T-helper 2 cell treated with Interferon-gamma antibody and Interleukin-4, amounts not matched to agents 5 μg/mL and 100 μg/mL, for 36 hours (primary cell): ENCODE measurements around the gene QKI.

Source experiments
- DNase-seq: peaks from one replicate; pipeline ENCODE4 v3.0.0; 2021; ENCODE audit warnings: low spot score
- H3K27ac Mint-ChIP-seq: one replicate; pipeline ENCODE4 v1.8.0; 2021; ENCODE audit warnings: mild to moderate bottlenecking, mixed read lengths
- H3K27me3 Mint-ChIP-seq: one replicate; pipeline ENCODE4 v1.8.0; 2021; ENCODE audit warnings: low read depth, mixed read lengths
- H3K36me3 Mint-ChIP-seq: one replicate; pipeline ENCODE4 v1.8.0; 2021; ENCODE audit warnings: low read depth, mixed read lengths
- H3K4me1 Mint-ChIP-seq: one replicate; pipeline ENCODE4 v1.8.0; 2021; ENCODE audit warnings: low read depth, mixed read lengths
- H3K4me3 Mint-ChIP-seq: one replicate; pipeline ENCODE4 v1.8.0; 2022; ENCODE audit warnings: mild to moderate bottlenecking, moderate library complexity, mixed read lengths
- H3K9me3 Mint-ChIP-seq: one replicate; pipeline ENCODE4 v1.8.0; 2021; ENCODE audit warnings: mixed read lengths

The QKI gene

DNA sequence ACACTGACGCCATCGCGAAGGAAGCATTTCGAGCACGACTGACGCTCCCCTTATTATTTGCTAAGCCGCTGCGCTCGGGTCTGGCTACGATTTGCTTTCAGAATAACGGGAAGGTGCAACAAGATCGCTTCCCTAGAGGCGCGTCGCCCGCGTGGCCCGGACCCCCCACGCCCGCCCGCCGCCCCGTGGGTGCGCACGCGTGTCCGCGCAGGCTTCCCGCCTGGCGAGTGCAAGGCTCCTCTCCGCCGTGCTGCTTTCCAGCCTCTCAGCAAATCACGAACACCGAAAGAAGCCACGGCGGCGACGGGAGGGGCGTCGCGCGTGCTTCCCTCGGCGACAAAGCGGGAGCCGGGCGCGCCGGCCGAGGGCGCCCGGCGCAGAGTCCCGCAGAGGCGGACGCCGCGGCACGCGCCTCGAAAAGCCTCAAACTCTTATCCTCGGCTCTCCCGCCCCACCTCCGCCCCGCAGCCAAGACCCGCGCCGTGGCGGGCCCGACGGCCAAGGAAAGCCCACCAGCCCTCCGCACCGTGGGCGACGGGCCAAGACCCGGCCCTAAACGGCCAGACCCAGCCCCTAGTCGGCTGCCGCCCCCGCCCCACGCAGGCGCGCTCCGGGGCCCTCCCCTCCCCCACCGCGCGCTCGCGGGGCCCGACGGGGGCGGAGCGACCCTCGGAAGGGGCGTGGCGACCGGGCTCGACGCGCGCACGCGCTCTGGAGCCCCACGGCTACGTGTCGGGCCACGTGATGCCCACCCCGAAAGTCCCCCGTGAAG, 987 bp upstream of the QKI start:
- Mint-ChIP-seq H3K4me3 (peak overlapping the region; percentile 84), H3K4me1 (peaks cover 22% of the 10 kb centered on the region), H3K27ac (peak overlapping the region; percentile 94), H3K9me3 (no peaks in the 10 kb centered on the region), H3K27me3 (peaks cover 14% of the 10 kb centered on the region), H3K36me3 (peaks cover 4% of the 10 kb centered on the region)
- DNase-seq, result peak; percentile 91

DNA sequence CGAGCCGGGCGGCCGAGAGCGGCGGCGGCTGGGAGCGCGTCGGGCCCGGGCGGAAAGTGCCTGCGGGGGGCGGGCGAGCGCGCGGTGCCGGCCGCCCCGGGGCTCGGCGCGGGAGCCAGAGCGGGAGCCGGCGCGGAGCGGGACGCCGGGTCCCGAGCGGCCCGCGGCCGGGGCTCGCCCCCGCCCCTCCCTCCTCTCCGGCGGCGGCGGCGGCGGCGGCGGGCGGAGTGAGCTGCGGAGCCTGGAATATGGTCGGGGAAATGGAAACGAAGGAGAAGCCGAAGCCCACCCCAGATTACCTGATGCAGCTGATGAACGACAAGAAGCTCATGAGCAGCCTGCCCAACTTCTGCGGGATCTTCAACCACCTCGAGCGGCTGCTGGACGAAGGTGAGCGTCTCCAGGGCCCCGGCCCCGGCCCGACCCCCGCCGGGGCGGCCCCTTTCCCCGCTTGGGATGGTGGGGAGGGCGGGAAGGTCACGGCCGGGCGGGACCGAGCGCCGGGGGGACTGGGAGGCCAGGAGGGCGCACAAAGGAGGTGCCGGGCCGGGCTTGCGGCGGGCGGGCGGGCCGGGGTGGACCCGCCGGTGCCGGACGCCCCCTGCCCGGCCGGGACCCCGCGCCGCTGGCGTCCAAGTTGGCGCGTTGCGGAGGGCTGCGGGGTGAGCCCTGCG, 565 bp downstream of the QKI start:
- peaks cover 34% of the 10 kb centered on the region for H3K4me1 Mint-ChIP-seq
- no peak for DNase-seq
- H3K4me3 Mint-ChIP-seq, result peak overlapping the region; percentile 74
- H3K9me3 Mint-ChIP-seq, result no peaks in the 10 kb centered on the region
- H3K27me3 Mint-ChIP-seq, result peaks cover 8% of the 10 kb centered on the region
- peak overlapping the region; percentile 77 for H3K27ac Mint-ChIP-seq
- H3K36me3 Mint-ChIP-seq, result peaks cover 4% of the 10 kb centered on the region

DNA sequence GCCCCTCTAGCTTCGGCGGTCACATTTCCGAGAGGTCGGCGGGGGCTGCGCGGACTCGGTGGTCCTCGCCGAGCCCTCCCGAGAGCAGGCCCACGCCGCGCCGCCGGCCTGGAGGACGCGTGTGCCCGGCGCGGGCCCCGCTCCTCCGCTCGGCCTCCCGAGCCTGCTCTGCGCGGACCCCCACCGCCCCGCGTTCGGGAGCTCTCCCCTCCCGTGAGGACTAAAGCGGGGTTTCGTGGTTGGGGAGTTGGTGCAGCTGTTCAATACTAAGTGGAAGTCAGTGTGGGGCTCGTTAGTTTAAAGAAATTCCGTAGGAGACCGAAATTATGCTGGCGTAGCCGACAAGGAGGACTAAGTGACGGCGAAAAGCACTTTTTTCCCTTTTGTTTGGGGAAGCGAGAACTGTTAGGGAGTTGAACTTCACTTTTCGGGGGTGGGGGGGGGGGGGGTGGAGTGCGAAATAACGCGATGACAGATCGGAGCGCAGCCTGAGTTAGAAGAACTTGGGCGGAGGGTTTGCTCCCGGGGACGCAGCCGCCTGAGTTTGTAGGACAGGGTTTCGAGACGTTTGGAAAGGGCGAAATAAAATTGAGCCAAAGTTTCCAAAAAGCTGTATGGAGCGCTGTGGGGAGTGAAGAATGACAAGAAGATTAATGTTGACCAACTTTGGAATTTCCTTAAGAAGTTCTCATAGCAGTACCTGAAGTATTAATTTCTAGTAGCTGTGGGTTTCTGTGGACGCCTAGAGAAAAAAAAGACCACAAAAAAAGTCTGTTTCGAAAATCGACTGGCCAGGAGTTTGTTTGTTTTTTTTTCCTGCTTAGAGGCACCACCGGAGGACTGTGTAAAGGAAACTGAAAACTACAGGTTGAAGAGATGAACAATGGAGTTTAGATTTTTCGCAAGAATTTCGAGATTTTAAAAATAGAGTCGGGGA, 1.4 kb downstream of the QKI start:
- H3K27ac Mint-ChIP-seq, result peak overlapping the region; percentile 89

DNA sequence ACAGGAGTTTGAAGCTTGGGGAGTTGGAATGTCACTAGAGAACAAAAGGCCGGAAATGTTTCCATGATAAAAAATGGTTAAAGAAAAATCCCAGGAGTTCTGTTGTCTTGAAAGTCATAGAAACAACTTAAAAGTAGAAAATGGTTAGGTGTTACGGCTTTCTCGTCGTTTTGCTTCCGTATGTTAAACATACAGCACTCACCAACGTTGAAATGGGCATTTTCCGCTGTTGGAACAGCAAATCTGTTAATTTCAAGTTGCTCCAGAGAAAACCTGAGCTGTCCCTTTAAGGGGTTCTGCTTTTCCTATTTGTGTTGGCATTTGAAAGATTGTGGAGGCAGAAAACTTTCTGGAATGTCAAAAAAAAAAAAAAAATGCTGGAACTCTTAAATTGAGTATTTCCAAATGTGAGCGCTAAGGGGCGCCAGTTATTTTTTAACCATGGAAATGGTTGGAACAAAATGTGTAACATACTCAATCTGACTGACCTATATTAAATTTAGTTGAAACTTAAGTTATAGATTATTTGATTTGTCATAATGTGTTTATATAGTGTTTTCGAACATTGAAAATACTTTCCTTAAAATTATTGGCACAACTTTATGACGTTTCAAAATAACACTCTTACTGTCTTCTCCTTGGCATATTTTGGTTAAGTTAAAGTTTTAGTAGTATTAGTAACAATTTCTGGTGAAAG, 2.2 kb downstream of the QKI start:
- H3K36me3 Mint-ChIP-seq, result peaks cover 1% of the 10 kb centered on the region
- H3K4me1 Mint-ChIP-seq, result peaks cover 35% of the 10 kb centered on the region
- peak overlapping the region; percentile 92 for H3K4me3 Mint-ChIP-seq
- no peak for DNase-seq
- H3K27ac Mint-ChIP-seq, result peak overlapping the region; percentile 89
- no peaks in the 10 kb centered on the region for H3K27me3 Mint-ChIP-seq
- H3K9me3 Mint-ChIP-seq, result no peaks in the 10 kb centered on the region

More for the DNA sequence above, 1.4 kb downstream of the QKI start:
- Mint-ChIP-seq H3K9me3 (no peaks in the 10 kb centered on the region), H3K4me3 (peak overlapping the region; percentile 92), H3K27me3 (peaks cover 5% of the 10 kb centered on the region), H3K4me1 (peaks cover 38% of the 10 kb centered on the region), H3K36me3 (peaks cover 4% of the 10 kb centered on the region)
- DNase-seq, result peak; percentile 36

DNA sequence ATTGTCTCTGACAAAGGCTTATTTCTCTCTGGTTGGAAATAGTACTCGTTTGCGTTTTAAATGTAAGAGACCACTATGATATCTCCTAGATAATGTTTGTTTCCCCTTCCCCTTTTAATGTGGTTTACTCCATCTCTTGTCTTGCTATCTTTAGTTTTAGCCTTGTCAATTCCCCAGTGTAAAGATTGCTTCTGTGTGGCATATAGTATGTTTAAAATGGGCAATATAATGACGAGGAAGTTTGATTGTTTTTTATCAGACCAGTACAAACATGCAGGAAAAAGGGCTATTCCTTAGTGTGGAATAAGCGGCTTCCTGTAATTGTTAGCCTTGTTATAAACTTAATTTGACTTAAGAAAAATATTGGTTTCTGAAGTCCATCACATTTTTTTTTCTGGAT, 3.1 kb downstream of the QKI start:
- peak overlapping the region; percentile 92 for H3K4me3 Mint-ChIP-seq
- H3K36me3 Mint-ChIP-seq, result peaks cover 1% of the 10 kb centered on the region
- peaks cover 35% of the 10 kb centered on the region for H3K4me1 Mint-ChIP-seq
- no peak overlapping the region for H3K27ac Mint-ChIP-seq
- H3K9me3 Mint-ChIP-seq, result no peaks in the 10 kb centered on the region
- no peak for DNase-seq
- no peaks in the 10 kb centered on the region for H3K27me3 Mint-ChIP-seq

DNA sequence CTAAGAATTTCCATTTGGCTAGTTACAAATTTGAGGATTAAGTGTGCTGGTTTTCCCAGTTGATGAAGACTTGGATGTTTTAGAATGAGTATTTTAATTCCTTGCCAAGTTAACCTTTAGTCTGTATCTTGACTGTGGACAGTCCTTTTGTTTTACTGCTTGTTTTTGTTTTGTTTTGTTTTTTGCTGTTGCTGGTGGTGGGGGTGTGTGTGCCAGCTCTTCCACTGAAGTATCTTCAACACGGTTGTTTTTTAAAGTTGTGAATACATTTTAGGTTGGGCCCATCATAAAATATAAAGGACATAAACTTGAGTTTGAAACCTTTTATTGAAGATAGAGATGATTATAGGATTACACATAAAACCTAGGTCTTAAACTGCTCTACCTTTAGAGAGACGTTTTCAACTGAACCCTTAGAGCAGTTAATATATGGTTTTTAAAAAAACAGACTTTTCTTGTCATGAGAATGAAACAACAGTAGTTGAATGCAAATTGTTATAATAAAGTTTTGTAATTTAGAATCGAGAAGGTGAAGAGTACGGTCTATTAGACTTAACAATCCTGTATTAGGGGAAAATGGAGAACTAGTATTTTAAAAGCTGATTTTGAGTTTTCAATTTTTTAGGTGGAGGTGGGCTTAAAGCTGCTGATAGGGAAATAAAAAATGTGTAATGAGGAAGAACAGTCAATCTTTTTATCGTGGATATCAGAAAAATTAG, 4.0 kb downstream of the QKI start:
- Mint-ChIP-seq H3K36me3 (peaks cover 1% of the 10 kb centered on the region), H3K27me3 (no peaks in the 10 kb centered on the region), H3K27ac (no peak overlapping the region), H3K4me3 (no peak overlapping the region), H3K9me3 (no peaks in the 10 kb centered on the region), H3K4me1 (peaks cover 32% of the 10 kb centered on the region)
- no peak for DNase-seq

DNA sequence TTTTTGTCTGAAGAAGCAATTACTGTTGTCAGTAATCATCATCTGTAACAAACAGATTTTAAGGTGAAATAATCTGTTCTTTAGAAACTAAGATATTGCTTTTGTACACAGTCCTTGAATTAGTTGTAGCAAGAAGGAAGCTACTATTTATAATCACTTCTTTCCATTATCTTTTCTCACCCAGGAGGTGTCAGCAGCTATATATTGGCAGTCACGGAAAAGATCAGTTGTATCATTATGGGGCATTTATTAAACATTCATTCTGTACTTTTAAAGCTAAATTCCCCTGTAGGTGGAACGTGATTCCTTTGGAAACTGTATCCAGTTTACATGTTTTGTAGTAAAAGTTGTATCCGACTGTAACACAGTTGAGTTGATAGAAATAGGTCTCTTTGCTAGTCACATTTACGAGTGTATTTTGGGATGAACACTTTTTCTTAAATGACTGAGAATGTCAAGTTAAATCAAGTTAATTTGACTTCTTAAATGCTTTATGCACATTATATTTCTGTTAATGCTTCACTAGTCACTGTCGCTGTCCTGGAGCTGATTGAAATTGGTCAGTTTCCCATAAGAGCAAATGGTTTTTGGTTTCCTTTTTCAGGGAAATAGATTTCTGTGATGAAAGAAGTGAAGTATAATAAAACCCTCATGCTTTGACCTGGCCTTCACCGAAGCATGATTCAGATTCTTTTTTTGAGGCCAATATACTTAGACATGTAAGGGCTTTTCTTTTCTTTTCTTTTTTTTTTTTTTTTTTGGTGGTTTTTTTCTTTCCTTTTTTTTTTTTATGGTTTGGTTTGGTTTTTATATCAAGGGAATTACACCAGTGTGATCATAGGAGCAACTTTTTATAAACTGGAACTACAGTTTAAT, 5.1 kb downstream of the QKI start:
- Mint-ChIP-seq H3K36me3 (peaks cover 1% of the 10 kb centered on the region), H3K4me1 (peaks cover 35% of the 10 kb centered on the region), H3K9me3 (no peaks in the 10 kb centered on the region), H3K4me3 (no peak overlapping the region), H3K27me3 (no peaks in the 10 kb centered on the region), H3K27ac (no peak overlapping the region)
- no peak for DNase-seq

DNA sequence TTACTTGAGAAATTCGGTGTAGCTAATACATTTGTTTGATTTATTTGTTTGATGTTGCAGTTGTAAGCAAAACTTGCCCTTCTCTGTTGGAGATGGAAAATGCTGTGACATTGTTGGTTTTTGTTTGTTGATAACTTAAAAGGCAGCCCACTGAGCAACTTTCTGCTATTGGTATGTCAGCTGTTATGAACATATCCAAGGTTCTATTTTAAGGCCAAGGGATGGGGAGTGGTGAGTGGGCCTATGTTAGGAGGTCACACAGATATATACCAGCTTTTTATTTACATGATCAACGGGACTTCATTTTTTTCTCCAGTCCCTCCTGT, 5.7 kb downstream of the QKI start:
- no peaks in the 10 kb centered on the region for H3K27me3 Mint-ChIP-seq
- no peak overlapping the region for H3K4me3 Mint-ChIP-seq
- DNase-seq, result no peak
- H3K27ac Mint-ChIP-seq, result no peak overlapping the region
- H3K36me3 Mint-ChIP-seq, result peaks cover 1% of the 10 kb centered on the region
- H3K9me3 Mint-ChIP-seq, result no peaks in the 10 kb centered on the region
- peaks cover 37% of the 10 kb centered on the region for H3K4me1 Mint-ChIP-seq

DNA sequence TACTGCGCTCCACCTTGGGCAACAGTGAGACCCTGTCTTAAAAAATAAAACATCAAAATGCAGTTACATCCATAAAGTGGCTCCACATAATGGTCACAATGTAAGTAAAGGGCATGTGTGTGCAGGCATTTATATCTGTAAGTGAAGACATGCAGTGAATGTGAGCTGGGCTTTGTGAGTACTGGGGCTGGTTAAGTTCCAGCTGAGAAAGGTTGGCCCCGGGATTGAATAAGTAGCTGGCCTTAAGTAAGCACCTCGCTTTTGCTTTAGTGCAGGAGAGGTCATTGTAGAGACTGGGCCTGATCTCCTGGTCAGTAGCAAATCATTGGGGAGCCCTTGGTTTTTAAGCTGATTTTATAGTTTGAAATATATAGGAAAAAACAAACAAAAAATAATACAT, 8.0 kb downstream of the QKI start:
- Mint-ChIP-seq H3K27me3 (no peaks in the 10 kb centered on the region), H3K36me3 (no peaks in the 10 kb centered on the region), H3K4me3 (no peak overlapping the region), H3K27ac (no peak overlapping the region), H3K4me1 (peaks cover 31% of the 10 kb centered on the region), H3K9me3 (no peaks in the 10 kb centered on the region)
- DNase-seq, result no peak

DNA sequence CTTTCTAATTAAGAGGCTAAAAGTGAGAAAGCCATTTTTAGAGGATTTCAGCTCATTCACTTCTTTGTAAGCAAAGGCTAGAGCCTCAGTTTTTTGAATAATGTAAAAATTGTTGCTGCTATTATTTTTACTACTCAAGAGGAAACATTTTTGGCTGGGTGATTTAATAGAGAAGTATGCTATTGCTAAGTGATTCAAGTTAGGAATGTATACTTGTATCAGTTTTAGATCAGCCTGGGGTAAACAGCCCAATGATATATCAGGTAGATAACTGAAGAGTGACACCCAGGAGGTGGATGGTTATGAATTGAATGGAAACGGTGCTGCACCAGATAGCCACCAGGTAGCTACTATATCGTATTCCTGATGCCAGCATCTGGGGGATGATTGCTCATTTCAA, 9.2 kb downstream of the QKI start:
- Mint-ChIP-seq H3K36me3 (no peaks in the 10 kb centered on the region), H3K4me3 (no peak overlapping the region), H3K27me3 (no peaks in the 10 kb centered on the region), H3K4me1 (peaks cover 23% of the 10 kb centered on the region), H3K27ac (no peak overlapping the region), H3K9me3 (no peaks in the 10 kb centered on the region)
- no peak for DNase-seq

DNA sequence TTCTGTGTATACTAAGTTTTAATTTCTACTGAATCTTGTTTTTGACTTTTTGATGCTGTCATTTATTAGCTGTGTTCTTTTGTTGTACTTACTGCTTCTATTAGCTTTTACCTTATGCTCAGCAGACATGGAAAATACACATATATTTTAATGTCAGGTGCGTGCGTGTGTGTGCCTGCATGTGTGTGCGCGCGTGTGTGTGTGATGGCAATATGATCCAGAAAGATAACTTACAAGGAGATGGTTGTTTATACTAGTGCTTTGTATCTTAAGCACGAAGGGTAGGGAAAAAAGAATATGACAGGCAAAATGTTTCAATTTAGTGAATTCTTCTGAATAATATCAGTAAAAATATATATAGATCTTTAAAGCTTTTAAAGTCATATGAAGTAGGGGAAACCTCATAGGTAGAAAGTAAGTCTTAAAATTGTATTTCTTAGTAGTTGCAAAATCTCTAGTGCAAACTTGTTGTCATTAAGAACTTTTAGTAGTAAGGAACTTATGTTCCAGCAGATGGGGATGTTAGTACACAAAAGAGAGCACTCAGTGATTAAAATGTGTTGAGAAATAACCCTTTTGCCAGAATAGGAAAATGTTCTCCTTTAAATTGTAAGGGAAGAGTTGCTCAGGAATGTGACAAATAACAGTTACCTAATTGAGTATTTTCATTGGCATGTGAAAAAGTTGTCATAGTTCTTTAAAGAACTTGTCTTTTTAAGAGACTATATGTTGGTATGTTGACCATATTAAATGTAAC, 13.2 kb downstream of the QKI start:
- no peak for DNase-seq
- no peaks in the 10 kb centered on the region for H3K36me3 Mint-ChIP-seq
- H3K4me1 Mint-ChIP-seq, result peaks cover 13% of the 10 kb centered on the region
- H3K27me3 Mint-ChIP-seq, result no peaks in the 10 kb centered on the region
- no peaks in the 10 kb centered on the region for H3K9me3 Mint-ChIP-seq
- no peak overlapping the region for H3K27ac Mint-ChIP-seq
- no peak overlapping the region for H3K4me3 Mint-ChIP-seq

DNA sequence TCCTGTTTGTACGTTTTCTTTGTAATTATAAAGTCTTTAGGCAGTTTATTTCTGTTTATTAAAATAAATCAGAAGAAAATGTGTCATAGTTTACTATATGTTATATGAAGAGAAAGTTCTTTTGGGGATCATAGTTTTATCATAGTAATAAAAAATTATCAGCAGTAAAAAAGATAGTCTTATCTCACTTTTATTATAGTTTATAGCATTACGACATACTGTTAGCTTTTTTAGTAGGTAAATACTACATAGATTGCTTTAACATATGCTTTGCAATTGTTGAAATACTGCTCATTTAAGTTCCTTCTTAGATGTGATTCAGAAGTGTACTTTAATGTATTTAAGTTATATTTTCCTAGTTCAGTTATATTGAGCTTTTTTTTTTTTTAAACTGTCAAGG, 13.9 kb downstream of the QKI start:
- no peak overlapping the region for H3K4me3 Mint-ChIP-seq
- H3K36me3 Mint-ChIP-seq, result no peaks in the 10 kb centered on the region
- H3K4me1 Mint-ChIP-seq, result peaks cover 13% of the 10 kb centered on the region
- no peak overlapping the region for H3K27ac Mint-ChIP-seq
- no peaks in the 10 kb centered on the region for H3K27me3 Mint-ChIP-seq
- no peaks in the 10 kb centered on the region for H3K9me3 Mint-ChIP-seq
- DNase-seq, result no peak
